B cell (primary cell): ENCODE data around the gene TCP1. TPM values are rescaled to one million over a fixed set of nuclear protein-coding genes. Genes with fewer than 3 reads are reported as not detected.

Experiments used
- ATAC-seq: fragments of 200-7000 bp; cut with Tn5 transposase; one replicate; pipeline ENCODE4 v1.10.0; 2021; ENCODE audit warnings: low read depth, mild to moderate bottlenecking, moderate number of reproducible peaks, moderate library complexity
- CTCF ChIA-PET: fragments of 350-600 bp; sonication (Branson Sonifier 250); formaldehyde crosslinking; loops from one replicate; lab custom pipeline; 2021; ENCODE audit warnings: antibody characterized with exemption, inconsistent platforms; lab: Charles Lee
- POLR2A ChIA-PET: fragments of 350-600 bp; sonication (Branson Sonifier 250); formaldehyde crosslinking; loops from one replicate; lab custom pipeline; 2021; ENCODE audit warnings: antibody characterized with exemption; lab: Charles Lee
- DNase-seq: peaks from one replicate; pipeline ENCODE4 v3.0.0; 2013
- H2AFZ ChIP-seq: 2 replicates; pipeline ENCODE4 v1.6.1; 2012; ENCODE audit warnings: mild to moderate bottlenecking, low read depth, low read length; ENCODE audit not compliant: insufficient read depth, poor library complexity, severe bottlenecking
- H3K27ac ChIP-seq, 2 donors: 1 replicate in 1 of 2; 2 replicates in 1 of 2; pipeline ENCODE4 v1.5.1; 2012 to 2013; ENCODE audit warnings: low read length in 2 of 2, mild to moderate bottlenecking in 2 of 2, moderate library complexity in 1 of 2
- H3K27me3 ChIP-seq, 4 experiments: fragments of 200-600 bp in 1 of 4; sonication (generic) in 1 of 4; replicated peaks in 1 of 4; 1 replicate in 2 of 4; 2 replicates in 2 of 4; pipeline versions ENCODE4 v1.6.1 to v1.7.0; 2013 to 2016; ENCODE audit warnings: low read length in 3 of 4, mild to moderate bottlenecking in 2 of 4, mixed read lengths in 1 of 4, moderate library complexity in 1 of 4; ENCODE audit not compliant: insufficient read depth in 4 of 4, control insufficient read depth in 3 of 4; ENCODE audit errors: control extremely low read depth in 1 of 4
- H3K36me3 ChIP-seq, 2 experiments: replicated peaks in 1 of 2; 1 replicate in 1 of 2; 2 replicates in 1 of 2; pipeline versions ENCODE4 v1.6.1 to v1.7.1; 2013; ENCODE audit warnings: low read length in 1 of 2; ENCODE audit not compliant: insufficient read depth in 2 of 2, control insufficient read depth in 1 of 2; ENCODE audit errors: control extremely low read depth in 1 of 2, extremely low read depth in 1 of 2
- H3K4me1 ChIP-seq, 2 donors: fragments of 200-600 bp in 1 of 2; sonication (generic) in 1 of 2; 1 replicate in 1 of 2; 2 replicates in 1 of 2; pipeline versions ENCODE4 v1.5.1 to v1.6.1; 2013 to 2017; ENCODE audit warnings: low read length in 2 of 2; ENCODE audit not compliant: control insufficient read depth in 2 of 2, insufficient read depth in 2 of 2
- H3K4me2 ChIP-seq: replicated peaks from 2 replicates; pipeline ENCODE3; 2012; ENCODE audit warnings: mild to moderate bottlenecking, low read depth, low read length; ENCODE audit not compliant: poor library complexity, severe bottlenecking
- H3K4me3 ChIP-seq, 5 experiments: fragments of 200-600 bp in 1 of 5; sonication (generic) in 1 of 5; 1 replicate in 3 of 5; 2 replicates in 2 of 5; pipeline versions ENCODE4 v1.5.1 to v1.7.0; 2011 to 2016; ENCODE audit warnings: low read length in 4 of 5, mild to moderate bottlenecking in 4 of 5, low read depth in 2 of 5, control low read depth in 1 of 5, moderate library complexity in 1 of 5; ENCODE audit not compliant: insufficient read depth in 1 of 5; ENCODE audit errors: control extremely low read depth in 1 of 5, extremely low read depth in 1 of 5
- H3K79me2 ChIP-seq: fragments of 200-600 bp; sonication (generic); one replicate; pipeline ENCODE4 v1.6.0; 2016; ENCODE audit warnings: low read length; ENCODE audit not compliant: control insufficient read depth, insufficient read depth
- H3K9ac ChIP-seq: fragments of 200-600 bp; sonication (generic); 2 replicates; pipeline ENCODE4 v1.6.1; 2017; ENCODE audit warnings: mild to moderate bottlenecking, low read length, moderate library complexity
- H3K9me3 ChIP-seq, 3 donors: one replicate each; pipeline versions ENCODE4 v1.6.1 to v1.7.1; 2013; ENCODE audit warnings: low read length in 2 of 3; ENCODE audit not compliant: control insufficient read depth in 2 of 3, insufficient read depth in 1 of 3; ENCODE audit errors: control extremely low read depth in 1 of 3
- H4K20me1 ChIP-seq: 2 replicates; pipeline ENCODE4 v1.6.0; 2012; ENCODE audit warnings: mild to moderate bottlenecking, low read length; ENCODE audit not compliant: insufficient read depth, control insufficient read depth, poor library complexity, severe bottlenecking
- H3K27ac Mint-ChIP-seq: one replicate; pipeline ENCODE4 v1.8.0; 2021; ENCODE audit warnings: mixed read lengths
- H3K27me3 Mint-ChIP-seq: one replicate; pipeline ENCODE4 v1.8.0; 2021; ENCODE audit warnings: mixed read lengths
- H3K4me1 Mint-ChIP-seq: one replicate; pipeline ENCODE4 v1.8.0; 2021; ENCODE audit warnings: mixed read lengths
- H3K4me3 Mint-ChIP-seq: one replicate; pipeline ENCODE4 v1.8.0; 2021; ENCODE audit warnings: mixed read lengths
- H3K9me3 Mint-ChIP-seq: one replicate; pipeline ENCODE4 v1.8.0; 2022; ENCODE audit warnings: mixed read lengths; ENCODE audit not compliant: insufficient read depth
- CTCF ChIP-seq: fragments of 200-600 bp; IDR thresholded peaks from one replicate; pipeline ENCODE4 v1.8.0; 2022; ENCODE audit warnings: antibody characterized with exemption, mild to moderate bottlenecking
- EZH2 ChIP-seq: IDR thresholded peaks from 2 replicates; pipeline ENCODE4 v1.6.1; 2012; ENCODE audit warnings: borderline replicate concordance, low read depth, mild to moderate bottlenecking, moderate library complexity, low read length; ENCODE audit not compliant: insufficient read depth, poor library complexity, severe bottlenecking
- WGBS: methylation state at CpG from one replicate; pipeline ENCODE4 v1.1.5; 2013; ENCODE audit warnings: missing lambda C conversion rate; ENCODE audit not compliant: insufficient coverage; 5-methylcytosine and 5-hydroxymethylcytosine counted together
- intact Hi-C: fragments of 100-400 bp; cut with micrococcal nuclease; formaldehyde crosslinking; loops from one replicate; pipeline ENCODE4 v1.10.0; 2022
- polyA plus RNA-seq: library from polyadenylated mRNA; depleted of rRNA; stranded (reverse); fragments of >200 nt; gene quantifications from 2 replicates; pipeline ENCODE4 v1.2.3, GENCODE V29; 2012
- total RNA-seq, 2 donors: library from RNA; stranded (reverse); fragments of 120-200 nt in 1 of 2; gene quantifications; 1 replicate in 1 of 2; 2 replicates in 1 of 2; pipeline versions ENCODE4 v1.2.3 to v1.2.4, GENCODE V29; 2013 to 2022

The TCP1 gene
- total and polyA plus RNA-seq, 2 donors (not counting 1 experiment from before 2014, with no cell fraction given) = 63.8 to 137 TPM

DNA sequence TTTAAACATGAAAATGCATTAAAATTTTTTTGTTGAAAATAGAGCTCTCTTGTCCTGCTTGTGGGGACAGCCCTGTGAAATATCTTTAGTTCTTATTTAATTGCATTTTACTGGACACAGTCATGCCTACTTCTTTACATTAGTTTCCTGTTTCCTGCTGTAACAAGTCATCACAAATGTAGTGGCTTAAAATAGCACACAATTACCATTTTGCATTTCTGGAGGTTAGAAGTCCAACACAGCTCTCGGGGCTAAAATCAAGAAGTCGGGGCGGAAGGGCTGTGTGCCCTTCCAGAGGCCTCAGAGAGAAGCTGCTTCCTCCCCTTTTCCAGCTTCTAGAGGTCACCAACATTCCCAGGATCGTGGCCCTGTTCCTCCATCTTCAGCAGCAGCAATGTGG lies 40.1 kb upstream of the TCP1 start:
- CTCF ChIA-PET = interaction anchor here (0.5 to 1.4 kb wide), 3 partner anchors 34 to 480 kb away, joined by 3 to 5 read pairs (median 3); no protein-coding TSS in a partner anchor
- peak overlapping the region in 1 of 2 donors; percentile 36 for H3K27ac ChIP-seq
- Mint-ChIP-seq H3K4me1 (peaks cover 10% of the 10 kb centered on the region), H3K27me3 (no peaks in the 10 kb centered on the region), H3K9me3 (no peaks in the 10 kb centered on the region), H3K27ac (no peak overlapping the region), H3K4me3 (peak overlapping the region; percentile 41)
- no peaks in the 10 kb centered on the region for H3K79me2 ChIP-seq
- ATAC-seq (no peak), DNase-seq (no peak)
- H2AFZ ChIP-seq = peak overlapping the region; percentile 32
- WGBS = 4% methylated on average over 4 of the region's 4 CpGs
- H3K36me3 ChIP-seq = no peaks in the 10 kb centered on the region
- peak overlapping the region; percentile 47 for H3K4me2 ChIP-seq
- H4K20me1 ChIP-seq = no peaks in the 10 kb centered on the region
- H3K4me3 ChIP-seq = no peak overlapping the region
- H3K27me3 ChIP-seq = no peaks in the 10 kb centered on the region
- no peaks in the 10 kb centered on the region for H3K9me3 ChIP-seq
- POLR2A ChIA-PET = no interaction called here
- TF ChIP-seq EZH2 (no peak), CTCF (no peak)
- no peak overlapping the region for H3K9ac ChIP-seq
- peaks cover 15 to 18% of the 10 kb centered on the region in 2 donors for H3K4me1 ChIP-seq
- intact Hi-C loops = no loop called here

GRCh38 chr6:159828074-159828473 lies 38.7 kb upstream of the TCP1 start:
- H3K27ac ChIP-seq = no peak overlapping the region
- H3K4me3 ChIP-seq = no peak overlapping the region
- CTCF ChIA-PET = no interaction called here
- WGBS = 83% methylated on average over 4 of the region's 7 CpGs
- ATAC-seq = no peak
- no peaks in the 10 kb centered on the region for H3K27me3 Mint-ChIP-seq
- H3K27me3 ChIP-seq = no peaks in the 10 kb centered on the region
- H2AFZ ChIP-seq = no peak overlapping the region
- no peaks in the 10 kb centered on the region for H3K36me3 ChIP-seq
- H3K9me3 ChIP-seq = peaks cover 0 to 7% (median 0%) of the 10 kb centered on the region in 3 donors
- H3K4me1 ChIP-seq = peaks cover 15 to 18% of the 10 kb centered on the region in 2 donors
- peaks cover 3% of the 10 kb centered on the region for H3K9me3 Mint-ChIP-seq
- POLR2A ChIA-PET = no interaction called here
- no peak overlapping the region for H3K4me3 Mint-ChIP-seq
- H4K20me1 ChIP-seq = no peaks in the 10 kb centered on the region
- TF ChIP-seq EZH2 (no peak), CTCF (no peak)
- no peak overlapping the region for H3K9ac ChIP-seq
- H3K4me2 ChIP-seq = no peak overlapping the region
- no peak overlapping the region for H3K27ac Mint-ChIP-seq
- intact Hi-C loops = no loop called here
- no peaks in the 10 kb centered on the region for H3K79me2 ChIP-seq
- peaks cover 10% of the 10 kb centered on the region for H3K4me1 Mint-ChIP-seq
- DNase-seq = no peak
